ENCODE measurements around the gene ATXN7. TPM values are rescaled to one million over a fixed set of nuclear protein-coding genes. Genes with fewer than 3 reads are reported as not detected.

The ATXN7 gene
- total and polyA plus RNA-seq, 2 of the 4 experiments (the other 2 are of a cell fraction): 8.6 to 13.6 TPM

DNA sequence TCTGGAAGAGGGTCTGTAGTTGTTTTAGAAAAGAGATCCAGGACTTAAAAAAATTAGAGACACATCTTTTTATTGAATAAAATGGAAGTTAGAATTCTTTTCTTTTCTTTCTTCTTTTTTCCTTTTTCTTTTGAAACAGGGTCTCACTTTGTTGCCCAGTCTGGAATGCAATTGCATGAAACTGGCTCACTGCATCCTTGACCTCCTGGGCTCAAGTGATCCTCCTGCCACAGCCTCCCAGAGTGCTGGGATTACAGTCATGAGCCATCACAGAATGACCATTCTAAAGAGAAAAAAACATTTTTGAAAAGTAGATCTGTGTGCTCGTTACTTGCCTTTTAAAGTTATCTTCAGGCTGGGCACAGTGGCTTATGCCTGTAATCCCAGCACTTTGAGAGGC, 3.6 kb downstream of the ATXN7 start (continued):
- TF ChIP-seq, protein P1, sequence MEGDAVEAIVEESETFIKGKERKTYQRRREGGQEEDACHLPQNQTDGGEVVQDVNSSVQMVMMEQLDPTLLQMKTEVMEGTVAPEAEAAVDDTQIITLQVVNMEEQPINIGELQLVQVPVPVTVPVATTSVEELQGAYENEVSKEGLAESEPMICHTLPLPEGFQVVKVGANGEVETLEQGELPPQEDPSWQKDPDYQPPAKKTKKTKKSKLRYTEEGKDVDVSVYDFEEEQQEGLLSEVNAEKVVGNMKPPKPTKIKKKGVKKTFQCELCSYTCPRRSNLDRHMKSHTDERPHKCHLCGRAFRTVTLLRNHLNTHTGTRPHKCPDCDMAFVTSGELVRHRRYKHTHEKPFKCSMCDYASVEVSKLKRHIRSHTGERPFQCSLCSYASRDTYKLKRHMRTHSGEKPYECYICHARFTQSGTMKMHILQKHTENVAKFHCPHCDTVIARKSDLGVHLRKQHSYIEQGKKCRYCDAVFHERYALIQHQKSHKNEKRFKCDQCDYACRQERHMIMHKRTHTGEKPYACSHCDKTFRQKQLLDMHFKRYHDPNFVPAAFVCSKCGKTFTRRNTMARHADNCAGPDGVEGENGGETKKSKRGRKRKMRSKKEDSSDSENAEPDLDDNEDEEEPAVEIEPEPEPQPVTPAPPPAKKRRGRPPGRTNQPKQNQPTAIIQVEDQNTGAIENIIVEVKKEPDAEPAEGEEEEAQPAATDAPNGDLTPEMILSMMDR (conservative IDR thresholded peaks at IDR 0.05; ENCODE audit: low read depth, low read length): no peak
- TF ChIP-seq MAFK (IDR thresholded peaks at IDR 0.05; ENCODE audit: low read depth, low read length): no peak
- no peak for TF ChIP-seq CHD1 (IDR thresholded peaks at IDR 0.05; ENCODE audit: low read depth, low read length)

DNA sequence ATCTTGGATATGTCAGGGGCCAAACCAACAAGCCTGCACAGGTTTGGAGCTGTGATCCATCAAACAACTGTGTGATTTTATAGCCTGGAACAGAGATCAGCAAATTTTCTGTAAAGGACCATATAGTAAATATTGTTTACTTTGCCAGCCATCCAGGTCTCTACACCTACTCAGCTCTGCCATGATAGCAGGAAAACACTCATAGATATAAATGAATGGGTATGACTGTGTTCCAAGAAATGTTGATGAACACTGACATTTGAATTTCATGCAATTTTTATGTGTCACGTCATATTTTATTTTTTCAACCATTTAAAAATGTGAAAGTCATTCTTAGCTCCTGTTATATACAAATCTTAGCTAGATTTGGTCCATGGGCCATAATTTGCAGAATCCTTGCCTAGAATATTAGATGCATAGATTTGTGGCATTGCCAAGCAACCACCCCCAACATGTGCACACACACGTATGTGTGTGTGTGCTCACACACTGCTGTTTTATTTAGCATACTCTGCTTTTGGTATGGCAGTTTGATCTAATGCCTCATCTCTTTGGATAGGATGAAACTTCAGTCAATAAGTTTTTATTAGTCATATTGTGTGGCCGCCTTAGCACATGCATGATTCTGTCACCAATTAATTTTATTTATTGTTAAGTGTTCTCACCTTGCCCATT, 6.4 kb downstream of the ATXN7 start:
- ATAC-seq (ENCODE audit: low read depth) (no peak), DNase-seq (no peak)
- H2AFZ ChIP-seq (replicated peaks; ENCODE audit: low read length, poor library complexity): no peak overlapping the region
- no peak overlapping the region for H2AK9ac ChIP-seq (replicated peaks; ENCODE audit: low read depth, low read length, poor library complexity)
- H3K56ac ChIP-seq (ENCODE audit: extremely low read depth, insufficient read depth, low read length): no peak overlapping the region
- H3K4ac ChIP-seq (ENCODE audit: low read depth, low read length): no peak overlapping the region
- no peak overlapping the region for H3K9ac ChIP-seq (ENCODE audit: low read depth, low read length)
- in situ Hi-C loops (cut with MboI; ENCODE audit: low sequenced_read_pairs) (no loop called here), dilution Hi-C loops (cut with HindIII; ENCODE audit: low sequenced_read_pairs, unreplicated experiment) (no loop called here), intact Hi-C loops (cut with micrococcal nuclease) (no loop called here)
- peaks cover 3% of the 10 kb centered on the region for H3K4me1 ChIP-seq (ENCODE audit: control insufficient read depth, insufficient read depth, low read length)
- no peak overlapping the region for H2BK20ac ChIP-seq (ENCODE audit: low read depth, low read length)
- ChIA-PET POLR2A (ENCODE audit: unreplicated experiment) (no interaction called here), CTCF (interaction anchor here (0.6 to 0.9 kb wide), 3 partner anchors 28 to 1510 kb away, joined by 3 to 5 read pairs (median 3); no protein-coding TSS in a partner anchor)
- H2BK5ac ChIP-seq (ENCODE audit: low read depth, low read length, poor library complexity, severe bottlenecking): no peak overlapping the region
- no peak overlapping the region for H3K4me3 ChIP-seq (ENCODE audit: insufficient read depth, low read depth, low read length)
- no peak overlapping the region for H3K27ac ChIP-seq (ENCODE audit: insufficient read depth, low read length)
- H4K5ac ChIP-seq (ENCODE audit: low read depth, low read length): no peak overlapping the region
- H3K4me2 ChIP-seq (ENCODE audit: low read depth, low read length): no peak overlapping the region
- H4K20me1 ChIP-seq (ENCODE audit: insufficient read depth, low read length): peaks cover 25% of the 10 kb centered on the region; the same call in 1 of the 2 replicates
- no peak overlapping the region for H4K91ac ChIP-seq (ENCODE audit: insufficient read depth, low read depth, low read length)
- H2BK120ac ChIP-seq (ENCODE audit: low read depth, low read length): no peak overlapping the region
- no peaks in the 10 kb centered on the region for H3K27me3 ChIP-seq (ENCODE audit: control insufficient read depth, insufficient read depth, low read length)
- WGBS, 2 experiments (ENCODE audit: extremely low coverage in 2 of 2, insufficient read length in 1 of 2): no CpG with 5 or more reads among the region's 3 CpGs
- no peaks in the 10 kb centered on the region for H3K9me3 ChIP-seq (ENCODE audit: control insufficient read depth, insufficient read depth, low read length)
- no peak overlapping the region for H4K8ac ChIP-seq (ENCODE audit: low read depth in 2 of 2, low read length in 2 of 2)
- no peak overlapping the region for H2BK15ac ChIP-seq (ENCODE audit: low read depth, low read length)
- no peaks in the 10 kb centered on the region; the same call in 1 of the 2 replicates for H3K36me3 ChIP-seq (ENCODE audit: control insufficient read depth, insufficient read depth, low read length)
- no TSS peak for BruUV-seq (replicated peaks)
- H2AK5ac ChIP-seq (ENCODE audit: low read depth, low read length): no peak overlapping the region
- peaks cover 41 to 72% of the 10 kb centered on the region in 2 experiments for H3K79me1 ChIP-seq (ENCODE audit: low read depth in 1 of 2, low read length in 2 of 2)
- no peak overlapping the region for H3K23ac ChIP-seq (ENCODE audit: low read depth, low read length)
- H3K18ac ChIP-seq (ENCODE audit: low read depth, low read length): no peak overlapping the region
- peaks cover 6% of the 10 kb centered on the region for H3K9me1 ChIP-seq (ENCODE audit: insufficient read depth, low read length)
- no peak overlapping the region for H3K14ac ChIP-seq (replicated peaks; ENCODE audit: low read depth, low read length)
- no peak for TF ChIP-seq MXI1 (IDR thresholded peaks at IDR 0.05; ENCODE audit: borderline replicate concordance, low read depth, low read length)
- no peak for TF ChIP-seq SMC3 (IDR thresholded peaks at IDR 0.05; ENCODE audit: low read depth, low read length)
- no peak for TF ChIP-seq POLR2A (IDR thresholded peaks at IDR 0.05; ENCODE audit: low read depth, low read length)
- TF ChIP-seq BHLHE40 (IDR thresholded peaks at IDR 0.05; ENCODE audit: low read depth, low read length): no peak
- TF ChIP-seq RAD21 (IDR thresholded peaks at IDR 0.05; ENCODE audit: low read length): no peak
- TF ChIP-seq, protein P2, sequence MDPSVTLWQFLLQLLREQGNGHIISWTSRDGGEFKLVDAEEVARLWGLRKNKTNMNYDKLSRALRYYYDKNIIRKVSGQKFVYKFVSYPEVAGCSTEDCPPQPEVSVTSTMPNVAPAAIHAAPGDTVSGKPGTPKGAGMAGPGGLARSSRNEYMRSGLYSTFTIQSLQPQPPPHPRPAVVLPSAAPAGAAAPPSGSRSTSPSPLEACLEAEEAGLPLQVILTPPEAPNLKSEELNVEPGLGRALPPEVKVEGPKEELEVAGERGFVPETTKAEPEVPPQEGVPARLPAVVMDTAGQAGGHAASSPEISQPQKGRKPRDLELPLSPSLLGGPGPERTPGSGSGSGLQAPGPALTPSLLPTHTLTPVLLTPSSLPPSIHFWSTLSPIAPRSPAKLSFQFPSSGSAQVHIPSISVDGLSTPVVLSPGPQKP (IDR thresholded peaks at IDR 0.05; ENCODE audit: borderline replicate concordance, low read depth, low read length): no peak
- TF ChIP-seq, protein P1 (conservative IDR thresholded peaks at IDR 0.05; ENCODE audit: low read depth, low read length): no peak
- TF ChIP-seq CHD1 (IDR thresholded peaks at IDR 0.05; ENCODE audit: low read depth, low read length): no peak
- TF ChIP-seq MAFK (IDR thresholded peaks at IDR 0.05; ENCODE audit: low read depth, low read length): no peak
- TF ChIP-seq FOS (IDR thresholded peaks at IDR 0.05; ENCODE audit: low read depth, low read length): no peak
- TF ChIP-seq NFE2L2 (IDR thresholded peaks at IDR 0.05; ENCODE audit: low read depth, low read length): no peak
